H54 (cell line): ENCODE results near the gene CEACAM16.

ENCODE experiments used
- DNase-seq: peaks from one replicate; pipeline ENCODE4 v3.0.0; 2011; ENCODE audit warnings: low spot score, mixed read lengths; ENCODE audit not compliant: insufficient read length
- FAIRE-seq: peaks from 3 replicates; lab custom pipeline; 2011; peaks lifted over from hg19 to GRCh38; lab: Jason Lieb, UNC
- POLR2A ChIP-seq: IDR thresholded peaks from 2 replicates; pipeline ENCODE4 v1.6.1; 2011; ENCODE audit warnings: low read depth, mild to moderate bottlenecking, low read length

Gene CEACAM16

GRCh38 chr19:44732235-44733014, 33.5 kb downstream of the CEACAM16 start:
- TF ChIP-seq POLR2A, result no peak
- DNase-seq (no peak), FAIRE-seq (no peak)

- no peak for TF ChIP-seq POLR2A
- FAIRE-seq (no peak), DNase-seq (no peak)
These were observed 35.4 kb downstream of the CEACAM16 start for GRCh38 chr19:44734357-44734756.

GRCh38 chr19:44735011-44735410, 36.1 kb downstream of the CEACAM16 start:
- DNase-seq (no peak), FAIRE-seq (no peak)
- TF ChIP-seq POLR2A, result no peak

- no peak for TF ChIP-seq POLR2A
- no peak for DNase-seq
- FAIRE-seq, result no peak
These were observed 38.5 kb downstream of the CEACAM16 start for GRCh38 chr19:44737238-44738071.

GRCh38 chr19:44738136-44738535, 39.2 kb downstream of the CEACAM16 start:
- FAIRE-seq (no peak), DNase-seq (no peak)
- no peak for TF ChIP-seq POLR2A

- no peak for FAIRE-seq
- DNase-seq, result no peak
- TF ChIP-seq POLR2A, result no peak
These were observed 39.9 kb downstream of the CEACAM16 start for GRCh38 chr19:44738603-44739558.

GRCh38 chr19:44740351-44740824, 41.4 kb downstream of the CEACAM16 start:
- TF ChIP-seq POLR2A, result no peak
- FAIRE-seq (no peak), DNase-seq (no peak)

GRCh38 chr19:44741258-44741731, 42.3 kb downstream of the CEACAM16 start:
- FAIRE-seq (no peak), DNase-seq (no peak)
- no peak for TF ChIP-seq POLR2A

GRCh38 chr19:44741841-44742329, 42.9 kb downstream of the CEACAM16 start:
- DNase-seq (peak; percentile 97), FAIRE-seq (peak; percentile 76)
- TF ChIP-seq POLR2A, result peak; percentile 52

GRCh38 chr19:44742330-44743061, 43.5 kb downstream of the CEACAM16 start:
- no peak for FAIRE-seq
- TF ChIP-seq POLR2A, result no peak
- no peak for DNase-seq

- FAIRE-seq (no peak), DNase-seq (no peak)
- TF ChIP-seq POLR2A, result no peak
These were observed 46.0 kb downstream of the CEACAM16 start for GRCh38 chr19:44744871-44745332.

- TF ChIP-seq POLR2A, result no peak
- DNase-seq, result peak; percentile 79
- FAIRE-seq, result no peak
These were observed 46.4 kb downstream of the CEACAM16 start for GRCh38 chr19:44745341-44745831.
